GM23248 (cell line): ENCODE measurements around the gene DNAJB4. TPM values are rescaled to one million over a fixed set of nuclear protein-coding genes. Genes with fewer than 3 reads are reported as not detected.

Experiments used
- DNase-seq: peaks from one replicate; pipeline ENCODE4 v3.0.0-alpha.2; 2015
- H2AFZ ChIP-seq: fragments of 200-600 bp; sonication (generic); 2 replicates; pipeline ENCODE4 v1.6.1; 2016; ENCODE audit warnings: antibody characterized with exemption
- H3F3A ChIP-seq: fragments of 200-600 bp; sonication (generic); 2 replicates; pipeline ENCODE4 v1.6.1; 2016; ENCODE audit warnings: mild to moderate bottlenecking, antibody characterized with exemption, mixed run types; ENCODE audit not compliant: insufficient read depth
- H3K27ac ChIP-seq: fragments of 200-600 bp; sonication (generic); 2 replicates; pipeline ENCODE4 v1.5.1; 2016; ENCODE audit warnings: mild to moderate bottlenecking
- H3K27me3 ChIP-seq: fragments of 200-600 bp; sonication (generic); replicated peaks from 2 replicates; pipeline ENCODE4 v1.6.1; 2016; ENCODE audit warnings: mild to moderate bottlenecking; ENCODE audit not compliant: insufficient read depth
- H3K36me3 ChIP-seq: fragments of 200-600 bp; sonication (generic); 2 replicates; pipeline ENCODE4 v1.6.1; 2016; ENCODE audit warnings: low read depth, mild to moderate bottlenecking
- H3K4me1 ChIP-seq: fragments of 200-600 bp; sonication (generic); 2 replicates; pipeline ENCODE4 v1.6.1; 2016; ENCODE audit warnings: mild to moderate bottlenecking; ENCODE audit not compliant: insufficient read depth
- H3K4me2 ChIP-seq: fragments of 200-600 bp; sonication (generic); one replicate; pipeline ENCODE4 v1.6.1; 2016; ENCODE audit warnings: mild to moderate bottlenecking; ENCODE audit not compliant: unreplicated experiment
- H3K4me3 ChIP-seq: fragments of 200-600 bp; sonication (generic); 2 replicates; pipeline ENCODE4 v1.5.1; 2016; ENCODE audit warnings: mild to moderate bottlenecking
- H3K79me2 ChIP-seq: fragments of 200-600 bp; sonication (generic); 2 replicates; pipeline ENCODE4 v1.6.1; 2016; ENCODE audit warnings: mild to moderate bottlenecking; ENCODE audit not compliant: insufficient read depth
- H3K9ac ChIP-seq: fragments of 200-600 bp; sonication (generic); 2 replicates; pipeline ENCODE4 v1.6.1; 2016; ENCODE audit warnings: mild to moderate bottlenecking
- H3K9me2 ChIP-seq: fragments of 200-600 bp; sonication (generic); 2 replicates; pipeline ENCODE4 v1.6.1; 2016; ENCODE audit warnings: mixed run types, mild to moderate bottlenecking, moderate library complexity; ENCODE audit not compliant: insufficient read depth
- H3K9me3 ChIP-seq: fragments of 200-600 bp; sonication (generic); one replicate; pipeline ENCODE4 v1.6.1; 2017; ENCODE audit warnings: low read depth
- H4K20me1 ChIP-seq: fragments of 200-600 bp; sonication (generic); 2 replicates; pipeline ENCODE4 v1.6.0; 2016; ENCODE audit not compliant: insufficient read depth
- EZH2 ChIP-seq: fragments of 200-600 bp; sonication (generic); IDR thresholded peaks from 2 replicates; pipeline ENCODE4 v1.6.1; 2018; ENCODE audit warnings: antibody characterized with exemption, mild to moderate bottlenecking; ENCODE audit not compliant: insufficient read depth, poor library complexity, severe bottlenecking
- EZH2phosphoT487 ChIP-seq: fragments of 200-600 bp; sonication (generic); IDR thresholded peaks from 2 replicates; pipeline ENCODE4 v1.6.1; 2018; ENCODE audit warnings: antibody characterized with exemption, moderate library complexity, mild to moderate bottlenecking, low read depth; ENCODE audit not compliant: insufficient read depth
- WGBS, 2 experiments: methylation state at CpG; one replicate each; pipeline ENCODE4 v1.1.6; 2015 to 2017; ENCODE audit warnings: low lambda C conversion rate in 2 of 2, low coverage in 1 of 2; ENCODE audit errors: missing lambda C conversion rate in 2 of 2; 5-methylcytosine and 5-hydroxymethylcytosine counted together
- in situ Hi-C: fragments of 300-500 bp; cut with MboI; formaldehyde crosslinking; loops from 2 replicates; pipeline ENCODE4 v1.15.0; 2020
- polyA plus RNA-seq: library from polyadenylated mRNA; unstranded; fragments of >200 nt; fragmentation: Nextera tagmentation; extraction: Ambion mirVana; gene quantifications from 2 replicates; pipeline ENCODE4 v1.2.1, GENCODE V29; 2016
- total RNA-seq: library from RNA; depleted of rRNA; stranded (reverse); fragments of >200 nt; shearing (Covaris generic); gene quantifications from 2 replicates; pipeline ENCODE4 v1.2.3, GENCODE V29; 2014

The DNAJB4 gene
- total and polyA plus RNA-seq, 2 experiments from 2014 or later, result 125 to 147 TPM

- peak overlapping the region; percentile 96 for H3K9ac ChIP-seq
- H3K27me3 ChIP-seq, result no peaks in the 10 kb centered on the region
- H3K27ac ChIP-seq, result peak overlapping the region; percentile 91
- H3K4me1 ChIP-seq, result peaks cover 44% of the 10 kb centered on the region
- H3K4me2 ChIP-seq, result peak overlapping the region; percentile 97
- in situ Hi-C loops, result no loop called here
- H3F3A ChIP-seq, result peaks cover 84% of the 10 kb centered on the region
- no peak for DNase-seq
- H4K20me1 ChIP-seq, result peaks cover 14% of the 10 kb centered on the region; the same call in 1 of the 2 replicates
- TF ChIP-seq EZH2, result no peak
- TF ChIP-seq EZH2phosphoT487, result no peak
- H3K9me3 ChIP-seq, result no peaks in the 10 kb centered on the region
- H3K4me3 ChIP-seq, result peak overlapping the region; percentile 95
- no peak overlapping the region for H2AFZ ChIP-seq
- H3K79me2 ChIP-seq, result peaks cover 93% of the 10 kb centered on the region
- peaks cover 17% of the 10 kb centered on the region for H3K36me3 ChIP-seq
- no peaks in the 10 kb centered on the region for H3K9me2 ChIP-seq
Observed at GRCh38 chr1:78006521-78006920, 1.8 kb downstream of the DNAJB4 start.

DNA sequence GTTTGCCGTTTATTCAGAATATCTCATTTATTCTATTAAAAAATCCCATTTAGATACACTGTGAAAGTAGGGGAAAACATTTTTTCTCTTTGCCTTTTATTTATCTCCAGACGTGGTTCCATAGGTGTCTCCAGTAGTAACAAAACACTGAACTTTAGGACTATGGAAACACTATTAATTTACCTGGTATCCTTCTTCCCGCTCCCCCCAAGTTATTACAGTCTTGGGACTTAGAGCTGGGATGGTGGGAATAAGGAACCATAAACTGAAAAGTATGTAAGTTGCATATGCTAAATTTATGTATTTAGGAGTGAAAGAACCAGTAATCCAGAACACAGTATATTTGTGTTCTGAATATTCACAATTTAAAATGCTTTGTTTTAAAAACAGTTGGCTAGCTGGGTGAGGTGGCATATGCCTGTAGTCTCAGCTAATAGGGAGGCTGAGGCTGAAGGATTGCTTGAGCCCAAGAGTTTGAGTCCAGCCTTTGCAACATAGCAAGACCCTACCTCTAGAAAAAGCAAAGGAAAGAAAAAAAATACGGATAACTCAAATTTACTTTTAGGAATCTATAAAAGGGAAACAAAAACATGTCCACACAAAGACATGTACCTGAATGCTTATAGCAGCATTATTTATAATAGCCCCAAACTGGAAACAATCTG, 3.1 kb downstream of the DNAJB4 start:
- peaks cover 36% of the 10 kb centered on the region for H3K4me1 ChIP-seq
- peaks cover 75% of the 10 kb centered on the region for H3F3A ChIP-seq
- no peak for TF ChIP-seq EZH2
- no peak for TF ChIP-seq EZH2phosphoT487
- peak overlapping the region; percentile 95 for H3K4me3 ChIP-seq
- no peaks in the 10 kb centered on the region for H3K9me2 ChIP-seq
- H3K36me3 ChIP-seq, result peaks cover 17% of the 10 kb centered on the region
- no peaks in the 10 kb centered on the region for H3K27me3 ChIP-seq
- H4K20me1 ChIP-seq, result peaks cover 14% of the 10 kb centered on the region; the same call in 1 of the 2 replicates
- H3K9me3 ChIP-seq, result no peaks in the 10 kb centered on the region
- WGBS, 2 experiments, result 94 to 97% methylated on average over 4 of the region's 4 CpGs
- H2AFZ ChIP-seq, result no peak overlapping the region
- H3K27ac ChIP-seq, result peak overlapping the region; percentile 91; the same call in 1 of the 2 replicates
- in situ Hi-C loops, result no loop called here
- H3K9ac ChIP-seq, result 0 out of 2 replicates have a peak overlapping the region, but pooled peaks have one; percentile 96
- H3K79me2 ChIP-seq, result peaks cover 92% of the 10 kb centered on the region
- H3K4me2 ChIP-seq, result peak overlapping the region; percentile 97
- no peak for DNase-seq

GRCh38 chr1:78009276-78009675, 4.5 kb downstream of the DNAJB4 start:
- H3K9me2 ChIP-seq, result no peaks in the 10 kb centered on the region
- H3K4me1 ChIP-seq, result peaks cover 26% of the 10 kb centered on the region
- no peak overlapping the region for H2AFZ ChIP-seq
- H3K27ac ChIP-seq, result peak overlapping the region; percentile 45
- TF ChIP-seq EZH2phosphoT487, result no peak
- TF ChIP-seq EZH2, result no peak
- peaks cover 95% of the 10 kb centered on the region for H3K79me2 ChIP-seq
- peak overlapping the region; percentile 96 for H3K9ac ChIP-seq
- H4K20me1 ChIP-seq, result peaks cover 14% of the 10 kb centered on the region; the same call in 1 of the 2 replicates
- H3K4me3 ChIP-seq, result peak overlapping the region; percentile 95
- H3K4me2 ChIP-seq, result peak overlapping the region; percentile 97
- no peaks in the 10 kb centered on the region for H3K27me3 ChIP-seq
- in situ Hi-C loops, result no loop called here
- H3F3A ChIP-seq, result peaks cover 68% of the 10 kb centered on the region
- WGBS, 2 experiments, result 93 to 97% methylated on average over 3 of the region's 3 CpGs
- DNase-seq, result no peak
- no peaks in the 10 kb centered on the region for H3K9me3 ChIP-seq
- peaks cover 30% of the 10 kb centered on the region for H3K36me3 ChIP-seq

GRCh38 chr1:78009836-78010235, 5.1 kb downstream of the DNAJB4 start:
- H3K4me2 ChIP-seq, result peak overlapping the region; percentile 97
- H4K20me1 ChIP-seq, result peaks cover 14% of the 10 kb centered on the region; the same call in 1 of the 2 replicates
- peak overlapping the region; percentile 96 for H3K9ac ChIP-seq
- 46 to 47% methylated on average over 3 of the region's 3 CpGs for whole genome bisulfite sequencing, 2 experiments
- no peak overlapping the region for H2AFZ ChIP-seq
- H3K9me3 ChIP-seq, result no peaks in the 10 kb centered on the region
- peak; percentile 72 for DNase-seq
- H3K9me2 ChIP-seq, result no peaks in the 10 kb centered on the region
- in situ Hi-C loops, result no loop called here
- peaks cover 35% of the 10 kb centered on the region for H3K36me3 ChIP-seq
- no peaks in the 10 kb centered on the region for H3K27me3 ChIP-seq
- peaks cover 65% of the 10 kb centered on the region for H3F3A ChIP-seq
- H3K4me1 ChIP-seq, result peaks cover 26% of the 10 kb centered on the region
- H3K27ac ChIP-seq, result peak overlapping the region; percentile 45
- peak overlapping the region; percentile 95 for H3K4me3 ChIP-seq
- no peak for TF ChIP-seq EZH2phosphoT487
- no peak for TF ChIP-seq EZH2
- peaks cover 99% of the 10 kb centered on the region for H3K79me2 ChIP-seq
